Measurements from ENCODE around the gene MORF4L1.

DNA sequence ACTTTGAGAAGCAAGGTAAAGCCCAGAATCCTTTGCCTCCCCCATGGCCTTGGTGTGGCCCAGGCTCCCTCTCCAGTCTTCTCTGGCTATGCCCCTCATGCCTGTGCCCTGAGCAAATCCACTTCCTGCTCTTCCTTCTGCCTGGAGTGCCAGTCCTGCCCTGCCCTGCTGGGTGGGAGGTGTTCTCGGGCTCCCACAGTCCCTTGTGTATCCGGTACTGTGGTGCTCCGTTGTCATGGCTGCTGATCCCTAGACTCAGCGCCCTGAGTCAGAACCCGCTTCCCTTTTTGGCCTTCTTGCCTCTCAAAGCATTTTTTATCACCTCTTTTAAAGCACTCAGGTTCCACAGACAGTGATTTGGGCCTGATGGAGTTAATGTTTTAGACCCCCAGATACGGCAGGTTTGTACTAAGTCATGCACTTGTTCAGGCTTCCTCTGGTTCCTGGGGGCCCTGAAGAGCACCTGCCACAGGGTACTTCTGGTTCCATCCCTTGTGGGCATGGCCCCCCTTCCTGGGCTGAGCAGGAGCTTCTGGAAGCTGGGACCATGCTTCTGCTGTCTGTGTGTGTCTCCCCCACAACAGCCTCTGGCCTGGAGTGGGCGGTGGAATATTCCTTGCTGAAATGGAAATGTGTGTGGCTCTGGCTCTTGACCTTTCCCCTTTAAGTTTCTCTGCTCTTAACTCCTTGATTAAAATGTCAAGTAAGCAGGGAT, 31.9 kb upstream of the MORF4L1 start:
- TF ChIP-seq CTCF (IDR thresholded peaks at IDR 0.05) (no peak), POLR2A (IDR thresholded peaks at IDR 0.05; ENCODE audit: low read depth) (no peak), EP300 (IDR thresholded peaks at IDR 0.05) (no peak), POLR2AphosphoS5 (IDR thresholded peaks at IDR 0.05) (no peak)
